HepG2 (cell line): ENCODE measurements around the gene AKAP14. TPM values are rescaled to one million over a fixed set of nuclear protein-coding genes. Genes with fewer than 3 reads are reported as not detected.

Source experiments
- DDIT3 ChIP-seq: sonication (generic); formaldehyde crosslinking; IDR thresholded peaks from 2 replicates; pipeline ENCODE4 v1.4.0; 2020; ENCODE audit warnings: mild to moderate bottlenecking, missing genetic modification reagents
- DRAP1 ChIP-seq: IDR thresholded peaks from 2 replicates; pipeline ENCODE4 v1.6.1; 2016; ENCODE audit warnings: missing genetic modification reagents, missing compliant biosample characterization
- EP300 ChIP-seq, 3 experiments: sonication (generic) in 1 of 3; formaldehyde crosslinking in 1 of 3; IDR thresholded peaks; 2 replicates each; pipeline versions ENCODE4 v1.5.1 to v1.6.1; 2011 to 2020; ENCODE audit warnings: low read depth in 2 of 3, low read length in 2 of 3, borderline replicate concordance in 1 of 3, improper control_type of control experiment in 1 of 3, mild to moderate bottlenecking in 1 of 3, missing genetic modification reagents in 1 of 3, moderate library complexity in 1 of 3
- HDAC2 ChIP-seq: sonication (generic); formaldehyde crosslinking; IDR thresholded peaks from 2 replicates; pipeline ENCODE4 v1.4.0; 2020; ENCODE audit warnings: missing genetic modification reagents
- HNF4A ChIP-seq: sonication (generic); formaldehyde crosslinking; IDR thresholded peaks from 2 replicates; pipeline ENCODE4 v1.4.0; 2020; ENCODE audit warnings: missing genetic modification reagents
- JUNB ChIP-seq: sonication (generic); formaldehyde crosslinking; IDR thresholded peaks from 2 replicates; pipeline ENCODE4 v1.8.0; 2022; ENCODE audit warnings: missing genetic modification reagents, mild to moderate bottlenecking, borderline replicate concordance
- MBD4 ChIP-seq: IDR thresholded peaks from 2 replicates; pipeline ENCODE4 v1.6.1; 2012; ENCODE audit warnings: low read length, inconsistent platforms, borderline replicate concordance
- MED1 ChIP-seq: sonication (generic); formaldehyde crosslinking; IDR thresholded peaks from 2 replicates; pipeline ENCODE4 v1.4.0; 2020; ENCODE audit warnings: missing genetic modification reagents
- NCOR1 ChIP-seq: fragments of 200-600 bp; sonication (generic); IDR thresholded peaks from 2 replicates; pipeline ENCODE4 v1.7.0; 2017; ENCODE audit warnings: antibody characterized with exemption, low read length, borderline replicate concordance
- PAXIP1 ChIP-seq: sonication (generic); formaldehyde crosslinking; conservative IDR thresholded peaks from 2 replicates; pipeline ENCODE4 v1.4.0; 2020; ENCODE audit warnings: mild to moderate bottlenecking, missing genetic modification reagents, moderate library complexity
- POLR2AphosphoS5 ChIP-seq: IDR thresholded peaks from 2 replicates; pipeline ENCODE4 v1.6.1; 2012; ENCODE audit warnings: low read depth, low read length
- PRDM4 ChIP-seq: sonication (generic); formaldehyde crosslinking; IDR thresholded peaks from 2 replicates; pipeline ENCODE4 v1.9.0; 2021; ENCODE audit warnings: missing genetic modification reagents, borderline replicate concordance
- ZFY ChIP-seq: sonication (generic); formaldehyde crosslinking; IDR thresholded peaks from 2 replicates; pipeline ENCODE4 v1.4.0; 2020; ENCODE audit warnings: missing genetic modification reagents
- ZGPAT ChIP-seq: IDR thresholded peaks from 2 replicates; pipeline ENCODE4 v1.6.1; 2016; ENCODE audit warnings: mild to moderate bottlenecking
- ZKSCAN1 ChIP-seq: fragments of 150-350 bp; IDR thresholded peaks from 2 replicates; pipeline ENCODE4 v1.6.1; 2014; ENCODE audit warnings: low read length
- ZNF281 ChIP-seq: sonication (generic); formaldehyde crosslinking; IDR thresholded peaks from 2 replicates; pipeline ENCODE4 v1.4.0; 2020; ENCODE audit warnings: missing genetic modification reagents, borderline replicate concordance
- ZNF792 ChIP-seq: IDR thresholded peaks from 2 replicates; pipeline ENCODE4 v1.6.1; 2016
- polyA plus RNA-seq, 8 experiments: library from polyadenylated mRNA; depleted of rRNA in 3 of 8; stranded (reverse) in 7 of 8; unstranded in 1 of 8; fragments of >200 nt; fragmentation: Illumina TruSeq in 4 of 8; extraction: Trizol in 4 of 8; gene quantifications; 2 replicates each; pipeline versions ENCODE4 v1.2.1 to v1.2.3, GENCODE V29; 2011 to 2016; ENCODE audit warnings: low read depth in 4 of 8, missing spikeins in 1 of 8, mixed read lengths in 1 of 8; ENCODE audit not compliant: insufficient read depth in 1 of 8
- total RNA-seq, 5 experiments: library from RNA; depleted of rRNA; stranded (reverse); fragments of >200 nt; fragmentation: Illumina TruSeq; extraction: Trizol; gene quantifications; 2 replicates each; pipeline ENCODE4 v1.2.3, GENCODE V29; 2016; ENCODE audit warnings: low read depth in 1 of 5

Gene AKAP14
- total and polyA plus RNA-seq, 2 of the 13 experiments (the other 11 are each of a cell fraction or from before 2014, with no cell fraction given): 0.20 to 1.7 TPM

GRCh38 chrX:119885554-119886428, 9.9 kb upstream of the AKAP14 start (continued):
- TF ChIP-seq PRDM4 (CRISPR knock-in tag) (no peak), EP300 (IDR thresholded peaks at IDR 0.05; ENCODE audit: low read depth in 2 of 2, low read length in 2 of 2) (no peak), EP300 (CRISPR knock-in tag; IDR thresholded peaks at IDR 0.05; ENCODE audit: borderline replicate concordance) (no peak), MBD4 (no peak), ZGPAT (peak; percentile 28; the same call in 1 of the 2 replicates), ZKSCAN1 (no peak), PAXIP1 (CRISPR knock-in tag) (peak; percentile 28; the same call in 1 of the 2 replicates), ZFY (peak; percentile 43), JUNB (CRISPR knock-in tag) (no peak), ZNF281 (no peak), DDIT3 (no peak), HDAC2 (CRISPR knock-in tag) (peak; percentile 42; the same call in 1 of the 2 replicates), POLR2AphosphoS5 (peak; percentile 59), MED1 (no peak; the same call in 1 of the 2 replicates), NCOR1 (peak; percentile 31; the same call in 1 of the 2 replicates), ZNF792 (CRISPR knock-in tag) (no peak), DRAP1 (CRISPR knock-in tag) (peak; percentile 53; the same call in 1 of the 2 replicates), HNF4A (CRISPR knock-in tag) (peak; percentile 52)
